OCI-LY1 (cell line): ENCODE results near the gene LNP1.
A peak's percentile ranks its signal among the peaks of the same experiment; 100 is the strongest.

Experiments
- H2AFZ ChIP-seq: fragments of 200-600 bp; sonication (generic), shearing (Covaris generic); 2 replicates; pipeline ENCODE4 v1.6.0; 2014; ENCODE audit warnings: antibody characterized with exemption, mild to moderate bottlenecking, low read length
- H3F3A ChIP-seq: fragments of 200-600 bp; sonication (generic), shearing (Covaris generic); 2 replicates; pipeline ENCODE4 v1.6.0; 2014; ENCODE audit warnings: mild to moderate bottlenecking, antibody characterized with exemption, low read length, moderate library complexity; ENCODE audit not compliant: insufficient read depth
- H3K27ac ChIP-seq: fragments of 200-600 bp; sonication (generic); 2 replicates; pipeline ENCODE4 v1.5.1; 2014; ENCODE audit warnings: low read length, mixed run types, mild to moderate bottlenecking, low read depth; ENCODE audit not compliant: poor library complexity, severe bottlenecking
- H3K27me3 ChIP-seq: fragments of 200-600 bp; sonication (generic); 2 replicates; pipeline ENCODE4 v1.6.0; 2014; ENCODE audit warnings: antibody characterized with exemption, mild to moderate bottlenecking, low read length, moderate library complexity; ENCODE audit not compliant: insufficient read depth
- H3K36me3 ChIP-seq: fragments of 200-600 bp; sonication (generic); 2 replicates; pipeline ENCODE4 v1.6.1; 2014; ENCODE audit warnings: mild to moderate bottlenecking, antibody characterized with exemption, low read length, moderate library complexity, mixed read lengths; ENCODE audit not compliant: insufficient read depth
- H3K4me1 ChIP-seq: fragments of 200-600 bp; sonication (generic); 2 replicates; pipeline ENCODE4 v1.5.1; 2014; ENCODE audit warnings: mild to moderate bottlenecking, low read length, moderate library complexity; ENCODE audit not compliant: insufficient read depth, severe bottlenecking
- H3K4me2 ChIP-seq: fragments of 200-600 bp; sonication (generic), shearing (Covaris generic); 2 replicates; pipeline ENCODE4 v1.6.1; 2014; ENCODE audit warnings: low read length
- H3K4me3 ChIP-seq: fragments of 200-600 bp; sonication (generic); 2 replicates; pipeline ENCODE4 v1.5.1; 2014; ENCODE audit warnings: low read length, low read depth, mild to moderate bottlenecking, mixed read lengths; ENCODE audit not compliant: poor library complexity, severe bottlenecking
- H3K79me2 ChIP-seq: fragments of 200-600 bp; shearing (Covaris generic); 2 replicates; pipeline ENCODE4 v1.6.1; 2016; ENCODE audit warnings: mixed run types, low read length, mixed read lengths; ENCODE audit not compliant: insufficient read depth
- H3K9ac ChIP-seq: fragments of 200-600 bp; sonication (generic), shearing (Covaris generic); 2 replicates; pipeline ENCODE4 v1.6.1; 2014; ENCODE audit warnings: mild to moderate bottlenecking, low read length, mixed read lengths
- H3K9me2 ChIP-seq: fragments of 200-600 bp; sonication (generic), shearing (Covaris generic); 2 replicates; pipeline ENCODE4 v1.6.1; 2014; ENCODE audit warnings: low read depth, mild to moderate bottlenecking, low read length, mixed read lengths
- H3K9me3 ChIP-seq: fragments of 200-600 bp; shearing (Covaris generic); 2 replicates; pipeline ENCODE4 v1.6.1; 2014; ENCODE audit warnings: low read length, mixed read lengths
- H4K20me1 ChIP-seq: fragments of 200-600 bp; sonication (generic), shearing (Covaris generic); 2 replicates; pipeline ENCODE4 v1.6.0; 2016; ENCODE audit warnings: mild to moderate bottlenecking, low read length; ENCODE audit not compliant: insufficient read depth
- CTCF ChIP-seq: fragments of 200-600 bp; sonication (generic), shearing (Covaris generic); IDR thresholded peaks from 2 replicates; pipeline ENCODE4 v1.5.1; 2017; ENCODE audit warnings: mild to moderate bottlenecking, antibody characterized with exemption, low read length, moderate library complexity, mixed read lengths
- EZH2 ChIP-seq: fragments of 200-600 bp; sonication (generic), shearing (Covaris generic); IDR thresholded peaks from 2 replicates; pipeline ENCODE4 v1.8.0; 2017; ENCODE audit warnings: borderline replicate concordance, mixed run types, mild to moderate bottlenecking, antibody characterized with exemption, low read length, moderate library complexity, mixed read lengths

The LNP1 gene

GRCh38 chr3:100401674-100402041 lies 319 bp downstream of the LNP1 start:
- peak overlapping the region; percentile 95 for H3K4me2 ChIP-seq
- 0 out of 2 replicates have a peak, but pooled peaks cover 3% of the 10 kb centered on the region for H3F3A ChIP-seq
- H3K4me1 ChIP-seq, result peaks cover 51% of the 10 kb centered on the region
- H3K27me3 ChIP-seq, result no peaks in the 10 kb centered on the region
- peaks cover 53% of the 10 kb centered on the region for H3K79me2 ChIP-seq
- H4K20me1 ChIP-seq, result no peaks in the 10 kb centered on the region
- H3K9me2 ChIP-seq, result no peaks in the 10 kb centered on the region
- TF ChIP-seq CTCF (no peak), EZH2 (no peak)
- H3K9me3 ChIP-seq, result no peaks in the 10 kb centered on the region
- peak overlapping the region; percentile 84 for H3K27ac ChIP-seq
- no peak overlapping the region for H2AFZ ChIP-seq
- peaks cover 8% of the 10 kb centered on the region; the same call in 1 of the 2 replicates for H3K36me3 ChIP-seq
- H3K4me3 ChIP-seq, result peak overlapping the region; percentile 94
- peak overlapping the region; percentile 85 for H3K9ac ChIP-seq

GRCh38 chr3:100402256-100402655 lies 917 bp downstream of the LNP1 start:
- H3K79me2 ChIP-seq, result peaks cover 47% of the 10 kb centered on the region
- peaks cover 5% of the 10 kb centered on the region for H3K36me3 ChIP-seq
- no peaks in the 10 kb centered on the region for H4K20me1 ChIP-seq
- H3F3A ChIP-seq, result no peaks in the 10 kb centered on the region
- H3K9me3 ChIP-seq, result peaks cover 5% of the 10 kb centered on the region; the same call in 1 of the 2 replicates
- no peaks in the 10 kb centered on the region for H3K27me3 ChIP-seq
- H3K4me1 ChIP-seq, result peaks cover 46% of the 10 kb centered on the region
- H3K27ac ChIP-seq, result peak overlapping the region; percentile 84
- peak overlapping the region; percentile 94 for H3K4me3 ChIP-seq
- peak overlapping the region; percentile 95 for H3K4me2 ChIP-seq
- peak overlapping the region; percentile 85 for H3K9ac ChIP-seq
- no peaks in the 10 kb centered on the region for H3K9me2 ChIP-seq
- TF ChIP-seq EZH2 (no peak), CTCF (no peak)
- no peak overlapping the region for H2AFZ ChIP-seq

GRCh38 chr3:100402891-100403290 lies 1.6 kb downstream of the LNP1 start:
- H3F3A ChIP-seq, result no peaks in the 10 kb centered on the region
- H3K9me2 ChIP-seq, result no peaks in the 10 kb centered on the region
- H3K27me3 ChIP-seq, result no peaks in the 10 kb centered on the region
- H4K20me1 ChIP-seq, result no peaks in the 10 kb centered on the region
- H3K4me2 ChIP-seq, result peak overlapping the region; percentile 95
- H3K9ac ChIP-seq, result peak overlapping the region; percentile 85
- H3K4me1 ChIP-seq, result peaks cover 44% of the 10 kb centered on the region
- TF ChIP-seq EZH2 (no peak), CTCF (no peak)
- H3K36me3 ChIP-seq, result peaks cover 6% of the 10 kb centered on the region; the same call in 1 of the 2 replicates
- peak overlapping the region; percentile 84 for H3K27ac ChIP-seq
- peaks cover 10% of the 10 kb centered on the region for H3K9me3 ChIP-seq
- H2AFZ ChIP-seq, result peak overlapping the region; percentile 67; the same call in 1 of the 2 replicates
- peaks cover 41% of the 10 kb centered on the region for H3K79me2 ChIP-seq
- peak overlapping the region; percentile 94 for H3K4me3 ChIP-seq
